Transverse colon (tissue), 3 donors: ENCODE measurements around the gene TOR1B.

ENCODE experiments used
- POLR2A ChIP-seq: fragments of 450-650 bp; IDR thresholded peaks from one replicate; pipeline ENCODE4 v1.6.1; 2016; ENCODE audit warnings: antibody characterized with exemption, mild to moderate bottlenecking, moderate library complexity
- TF ChIP-seq, protein P1 (sequence below), 5 experiments: fragments of 200-600 bp in 3 of 5; fragments of 450-650 bp in 2 of 5; sonication (generic) in 3 of 5; IDR thresholded peaks; 1 replicate in 2 of 5; 2 replicates in 3 of 5; pipeline ENCODE4 v1.5.1; 2016 to 2017; ENCODE audit warnings: antibody characterized with exemption in 5 of 5, inconsistent platforms in 3 of 5, mild to moderate bottlenecking in 2 of 5, moderate library complexity in 1 of 5

DNA sequence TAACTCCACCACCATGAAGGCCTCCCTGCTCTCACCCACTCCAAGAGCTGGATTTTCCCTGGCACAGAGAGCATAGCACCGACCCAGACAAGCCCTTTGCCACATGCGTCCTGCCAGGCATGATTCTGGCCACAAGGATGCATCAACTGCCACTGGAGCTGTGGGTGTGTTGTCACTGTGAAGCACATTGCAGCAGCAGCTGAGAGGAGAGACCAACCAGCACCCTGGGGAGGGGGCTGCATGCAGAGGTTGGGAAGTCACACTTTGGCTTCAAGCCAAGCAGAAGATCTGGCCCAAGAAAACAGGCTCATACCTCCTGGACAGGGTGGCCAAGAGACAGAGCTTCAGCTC is 27.6 kb upstream of the TOR1B start:
- TF ChIP-seq POLR2A: no peak
- TF ChIP-seq, protein P1, sequence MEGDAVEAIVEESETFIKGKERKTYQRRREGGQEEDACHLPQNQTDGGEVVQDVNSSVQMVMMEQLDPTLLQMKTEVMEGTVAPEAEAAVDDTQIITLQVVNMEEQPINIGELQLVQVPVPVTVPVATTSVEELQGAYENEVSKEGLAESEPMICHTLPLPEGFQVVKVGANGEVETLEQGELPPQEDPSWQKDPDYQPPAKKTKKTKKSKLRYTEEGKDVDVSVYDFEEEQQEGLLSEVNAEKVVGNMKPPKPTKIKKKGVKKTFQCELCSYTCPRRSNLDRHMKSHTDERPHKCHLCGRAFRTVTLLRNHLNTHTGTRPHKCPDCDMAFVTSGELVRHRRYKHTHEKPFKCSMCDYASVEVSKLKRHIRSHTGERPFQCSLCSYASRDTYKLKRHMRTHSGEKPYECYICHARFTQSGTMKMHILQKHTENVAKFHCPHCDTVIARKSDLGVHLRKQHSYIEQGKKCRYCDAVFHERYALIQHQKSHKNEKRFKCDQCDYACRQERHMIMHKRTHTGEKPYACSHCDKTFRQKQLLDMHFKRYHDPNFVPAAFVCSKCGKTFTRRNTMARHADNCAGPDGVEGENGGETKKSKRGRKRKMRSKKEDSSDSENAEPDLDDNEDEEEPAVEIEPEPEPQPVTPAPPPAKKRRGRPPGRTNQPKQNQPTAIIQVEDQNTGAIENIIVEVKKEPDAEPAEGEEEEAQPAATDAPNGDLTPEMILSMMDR (IDR thresholded peaks at IDR 0.05): no peak
